Measurements from ENCODE around the gene TUBA8. TPM values are rescaled to one million over a fixed set of nuclear protein-coding genes. Genes with fewer than 3 reads are reported as not detected.

The TUBA8 gene
- total RNA-seq, 2 donors from 2014 or later: 0.41 to 2.2 TPM

GRCh38 chr22:18091478-18091877 lies 19.1 kb upstream of the TUBA8 start:
- H3K36me3 ChIP-seq: peaks cover 22% of the 10 kb centered on the region
- DNase-seq (ENCODE audit: low spot score) (no peak), ATAC-seq (ENCODE audit: insufficient number of reproducible peaks, low FRiP score, low read depth) (no peak)
- H3K27ac ChIP-seq: peak overlapping the region; percentile 87 to 91
- H3K27me3 ChIP-seq (replicated peaks; ENCODE audit: insufficient read depth): no peaks in the 10 kb centered on the region
- no peak for TF ChIP-seq CTCF (IDR thresholded peaks at IDR 0.05)
- H3K9me3 ChIP-seq: no peaks in the 10 kb centered on the region
- peak overlapping the region; percentile 71 for H3K4me3 ChIP-seq
- H3K4me1 ChIP-seq (ENCODE audit: control insufficient read depth in 1 of 2, low read depth in 2 of 2): peaks cover 3 to 17% of the 10 kb centered on the region in 2 donors

- Histone ChIP-seq H3K9me3 (no peaks in the 10 kb centered on the region), H3K27me3 (replicated peaks; ENCODE audit: insufficient read depth) (no peaks in the 10 kb centered on the region), H3K4me3 (peak overlapping the region; percentile 71), H3K27ac (peak overlapping the region; percentile 87 to 91), H3K36me3 (peaks cover 19% of the 10 kb centered on the region), H3K4me1 (ENCODE audit: control insufficient read depth in 1 of 2, low read depth in 2 of 2) (peaks cover 3 to 17% of the 10 kb centered on the region in 2 donors)
- DNase-seq (ENCODE audit: low spot score): no peak
- ATAC-seq (ENCODE audit: insufficient number of reproducible peaks, low FRiP score, low read depth): no peak
- no peak for TF ChIP-seq CTCF (IDR thresholded peaks at IDR 0.05)
These were observed 18.6 kb upstream of the TUBA8 start for GRCh38 chr22:18091916-18092526.

GRCh38 chr22:18093661-18094060 lies 16.9 kb upstream of the TUBA8 start:
- DNase-seq (ENCODE audit: low spot score) (no peak), ATAC-seq (ENCODE audit: insufficient number of reproducible peaks, low FRiP score, low read depth) (no peak)
- H3K4me1 ChIP-seq (ENCODE audit: control insufficient read depth in 1 of 2, low read depth in 2 of 2): peaks cover 3 to 17% of the 10 kb centered on the region in 2 donors
- no peak overlapping the region for H3K27ac ChIP-seq
- H3K36me3 ChIP-seq: peaks cover 6% of the 10 kb centered on the region
- H3K9me3 ChIP-seq: no peaks in the 10 kb centered on the region
- no peak for TF ChIP-seq CTCF (IDR thresholded peaks at IDR 0.05)
- H3K27me3 ChIP-seq (replicated peaks; ENCODE audit: insufficient read depth): no peaks in the 10 kb centered on the region
- no peak overlapping the region for H3K4me3 ChIP-seq

- Histone ChIP-seq H3K27me3 (replicated peaks; ENCODE audit: insufficient read depth) (no peaks in the 10 kb centered on the region), H3K4me1 (ENCODE audit: control insufficient read depth in 1 of 2, low read depth in 2 of 2) (peaks cover 3 to 17% of the 10 kb centered on the region in 2 donors), H3K36me3 (no peaks in the 10 kb centered on the region), H3K9me3 (no peaks in the 10 kb centered on the region), H3K4me3 (no peak overlapping the region), H3K27ac (no peak overlapping the region)
- TF ChIP-seq CTCF (IDR thresholded peaks at IDR 0.05): no peak
- ATAC-seq (ENCODE audit: insufficient number of reproducible peaks, low FRiP score, low read depth) (no peak), DNase-seq (ENCODE audit: low spot score) (no peak)
These were observed 15.4 kb upstream of the TUBA8 start for GRCh38 chr22:18095101-18095805.

- no peak for DNase-seq (ENCODE audit: low spot score)
- TF ChIP-seq CTCF (IDR thresholded peaks at IDR 0.05): no peak
These were observed 13.8 kb upstream of the TUBA8 start for GRCh38 chr22:18096823-18097222.

More at GRCh38 chr22:18096823-18097222, 13.8 kb upstream of the TUBA8 start:
- no peak for ATAC-seq (ENCODE audit: insufficient number of reproducible peaks, low FRiP score, low read depth)
- no peaks in the 10 kb centered on the region for H3K9me3 ChIP-seq
- peaks cover 3 to 9% of the 10 kb centered on the region in 2 donors for H3K4me1 ChIP-seq (ENCODE audit: control insufficient read depth in 1 of 2, low read depth in 2 of 2)
- no peaks in the 10 kb centered on the region for H3K27me3 ChIP-seq (replicated peaks; ENCODE audit: insufficient read depth)
- no peak overlapping the region for H3K27ac ChIP-seq
- H3K4me3 ChIP-seq: no peak overlapping the region
- no peaks in the 10 kb centered on the region for H3K36me3 ChIP-seq
